ELF-1 (cell line): ENCODE measurements around the gene DRP2.
A peak's percentile ranks its signal among the peaks of the same experiment; 100 is the strongest.
"Not testable (repeated sequence)": the region's sequence is repeated elsewhere in the genome, so short reads cannot be mapped to it uniquely, and the experiment has no call there.

Experiments
- DNase-seq: peaks from one replicate; pipeline ENCODE4 v3.0.0-alpha.2; 2016; ENCODE audit warnings: low read depth, low spot score

DRP2 gene

GRCh38 chrX:101232316-101232715 lies 12.7 kb downstream of the DRP2 start:
- DNase-seq = no peak

GRCh38 chrX:101237041-101237440 lies 17.5 kb downstream of the DRP2 start:
- DNase-seq = no peak

GRCh38 chrX:101241531-101241930 lies 21.9 kb downstream of the DRP2 start:
- no peak for DNase-seq

GRCh38 chrX:101252634-101253033 lies 33.0 kb downstream of the DRP2 start:
- peak; percentile 16 for DNase-seq

- DNase-seq = no peak
Measured at GRCh38 chrX:101257448-101258258, 38.1 kb downstream of the DRP2 start.

GRCh38 chrX:101258259-101258581 lies 38.6 kb downstream of the DRP2 start:
- no peak for DNase-seq

- DNase-seq = peak; percentile 70
Measured at GRCh38 chrX:101260435-101260834, 40.8 kb downstream of the DRP2 start.

GRCh38 chrX:101262590-101262989 lies 43.0 kb downstream of the DRP2 start:
- no peak for DNase-seq

- DNase-seq = no peak
Measured at GRCh38 chrX:101263766-101264165, 44.2 kb downstream of the DRP2 start.

GRCh38 chrX:101265869-101266428 lies 46.4 kb downstream of the DRP2 start:
- DNase-seq = no peak

GRCh38 chrX:101274198-101274597 lies 54.6 kb downstream of the DRP2 start:
- no peak for DNase-seq

GRCh38 chrX:101276238-101276637 lies 56.7 kb downstream of the DRP2 start:
- no peak for DNase-seq

GRCh38 chrX:101287402-101287801 lies 67.8 kb downstream of the DRP2 start:
- DNase-seq = no peak

- DNase-seq = peak; percentile 71
Measured at GRCh38 chrX:101290957-101291603, 71.5 kb downstream of the DRP2 start, which contains the start of gene TAF7L. TAF7L (minus strand) TSS chrX:101291334; CDS start chrX:101287543, 3,791 bp downstream.

- not testable (repeated sequence) for DNase-seq
Measured at GRCh38 chrX:101295603-101296002, 76.0 kb downstream of the DRP2 start.

- no peak for DNase-seq
Measured at GRCh38 chrX:101303790-101304189, 84.2 kb downstream of the DRP2 start.
